Mucosa of rectum (tissue), 2 donors: Measurements from ENCODE around the gene CRELD2.
A peak's percentile ranks its signal among the peaks of the same experiment; 100 is the strongest.

Experiments
- H3K27ac ChIP-seq, 2 donors: one replicate each; pipeline ENCODE4 v1.7.0; 2013; ENCODE audit warnings: inconsistent platforms in 2 of 2, low read depth in 2 of 2, low read length in 2 of 2
- H3K27me3 ChIP-seq, 2 donors: one replicate each; pipeline ENCODE4 v1.7.0; 2013; ENCODE audit warnings: low read length in 2 of 2; ENCODE audit not compliant: control insufficient read depth in 2 of 2, insufficient read depth in 2 of 2
- H3K36me3 ChIP-seq, 2 donors: one replicate each; pipeline ENCODE4 v1.7.0; 2013; ENCODE audit warnings: low read length in 2 of 2; ENCODE audit not compliant: control insufficient read depth in 2 of 2, insufficient read depth in 2 of 2
- H3K4me1 ChIP-seq, 2 donors: one replicate each; pipeline ENCODE4 v1.7.0; 2013; ENCODE audit warnings: low read length in 2 of 2, mild to moderate bottlenecking in 1 of 2; ENCODE audit not compliant: control insufficient read depth in 2 of 2, insufficient read depth in 2 of 2
- H3K4me3 ChIP-seq, 2 donors: one replicate each; pipeline ENCODE4 v1.7.0; 2013; ENCODE audit warnings: low read length in 2 of 2
- H3K9ac ChIP-seq, 2 donors: one replicate each; pipeline ENCODE4 v1.7.0; 2013; ENCODE audit warnings: low read length in 2 of 2, low read depth in 1 of 2, mild to moderate bottlenecking in 1 of 2
- H3K9me3 ChIP-seq, 2 donors: one replicate each; pipeline ENCODE4 v1.7.0; 2013; ENCODE audit warnings: low read length in 2 of 2; ENCODE audit not compliant: control insufficient read depth in 2 of 2
- donor health status: healthy.
- donor health status: Normal muscosa, but diverticular disease.

CRELD2 gene

DNA sequence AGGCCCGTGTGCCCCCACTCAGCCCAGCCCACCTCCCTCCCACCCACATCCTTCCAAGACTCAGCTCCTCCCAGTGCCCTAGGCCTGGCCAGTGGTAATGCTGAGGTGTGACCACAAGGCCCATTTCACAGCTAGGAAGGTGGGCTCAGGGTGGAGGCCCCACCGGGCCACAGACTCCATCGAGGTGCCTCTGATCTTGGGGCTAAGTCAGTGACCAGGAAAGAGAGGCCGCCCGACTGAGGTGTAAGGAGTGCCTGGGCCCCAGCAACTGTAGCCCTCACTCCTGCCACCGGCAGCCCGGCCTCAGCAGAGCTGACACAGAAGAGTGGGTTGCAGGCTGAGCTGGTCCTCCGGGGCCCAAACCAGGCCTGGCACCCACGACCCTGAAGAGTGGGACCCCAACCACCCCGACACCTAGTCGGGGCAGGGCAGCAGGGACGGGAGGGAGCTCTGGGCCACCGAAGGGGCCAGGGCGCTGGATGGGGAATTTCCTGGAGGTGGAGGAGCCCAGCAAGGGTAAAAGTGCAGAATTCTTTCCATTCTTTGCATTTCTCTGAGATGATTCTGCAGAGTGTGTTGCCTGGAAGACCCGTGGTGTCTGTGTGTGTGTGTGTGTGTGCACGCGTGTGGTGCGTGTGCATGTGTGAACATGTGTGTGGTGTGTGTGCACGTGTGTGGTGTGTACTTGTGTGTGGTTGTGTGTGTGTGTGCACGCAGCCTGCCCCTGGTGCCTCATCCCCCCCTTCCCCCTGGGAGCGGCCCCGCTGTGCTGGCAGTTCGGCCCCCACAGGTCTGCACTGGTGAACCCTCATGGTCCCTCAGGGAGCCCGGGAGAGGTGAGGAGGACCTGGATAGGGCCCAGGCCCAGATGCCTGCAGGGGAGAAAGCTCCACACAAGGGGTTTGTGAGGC lies 33.8 kb downstream of the CRELD2 start:
- H3K9me3 ChIP-seq, result no peaks in the 10 kb centered on the region
- no peak overlapping the region for H3K4me3 ChIP-seq
- peak overlapping the region; percentile 94 to 100 for H3K27ac ChIP-seq
- no peaks in the 10 kb centered on the region for H3K27me3 ChIP-seq
- peaks cover 38 to 48% of the 10 kb centered on the region in 2 donors for H3K4me1 ChIP-seq
- H3K36me3 ChIP-seq, result no peaks in the 10 kb centered on the region
- peak overlapping the region in 1 of 2 donors; percentile 71 for H3K9ac ChIP-seq

DNA sequence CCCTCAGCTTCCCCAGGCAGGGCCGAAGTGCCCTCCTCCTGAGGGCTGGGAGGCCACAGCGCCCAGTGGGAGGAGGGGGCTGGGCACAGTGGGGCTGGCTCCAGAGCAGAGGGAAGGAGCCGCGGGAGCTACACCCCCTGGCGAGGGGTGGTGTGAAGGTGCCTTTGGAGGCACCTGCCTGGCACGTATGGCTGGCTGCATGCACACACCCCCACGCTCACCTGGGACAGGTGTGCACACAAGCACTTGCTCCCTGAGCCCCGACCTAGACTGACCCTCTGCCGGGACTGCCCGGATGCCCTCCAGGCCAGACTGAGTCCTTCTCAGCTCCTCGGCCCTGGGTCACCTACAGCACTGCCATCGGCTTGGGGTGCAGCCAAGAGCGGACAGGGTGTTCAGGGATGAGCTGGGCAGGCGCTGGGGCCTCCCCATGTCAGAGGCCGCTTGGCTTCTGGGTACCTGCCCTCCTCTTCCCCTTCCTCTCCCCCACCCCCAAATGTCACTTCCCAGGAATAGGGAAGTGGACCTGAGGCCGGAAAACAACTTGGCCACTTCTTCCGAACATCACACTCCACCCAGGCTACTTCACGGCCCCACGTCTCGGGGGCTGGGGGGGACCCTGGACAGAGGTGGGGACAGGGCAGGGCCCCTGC lies 34.7 kb downstream of the CRELD2 start:
- Histone ChIP-seq H3K9ac (peak overlapping the region in 1 of 2 donors; percentile 71), H3K4me3 (no peak overlapping the region), H3K9me3 (no peaks in the 10 kb centered on the region), H3K36me3 (no peaks in the 10 kb centered on the region), H3K4me1 (peaks cover 30 to 45% of the 10 kb centered on the region in 2 donors), H3K27me3 (no peaks in the 10 kb centered on the region), H3K27ac (peak overlapping the region; percentile 94 to 100)

DNA sequence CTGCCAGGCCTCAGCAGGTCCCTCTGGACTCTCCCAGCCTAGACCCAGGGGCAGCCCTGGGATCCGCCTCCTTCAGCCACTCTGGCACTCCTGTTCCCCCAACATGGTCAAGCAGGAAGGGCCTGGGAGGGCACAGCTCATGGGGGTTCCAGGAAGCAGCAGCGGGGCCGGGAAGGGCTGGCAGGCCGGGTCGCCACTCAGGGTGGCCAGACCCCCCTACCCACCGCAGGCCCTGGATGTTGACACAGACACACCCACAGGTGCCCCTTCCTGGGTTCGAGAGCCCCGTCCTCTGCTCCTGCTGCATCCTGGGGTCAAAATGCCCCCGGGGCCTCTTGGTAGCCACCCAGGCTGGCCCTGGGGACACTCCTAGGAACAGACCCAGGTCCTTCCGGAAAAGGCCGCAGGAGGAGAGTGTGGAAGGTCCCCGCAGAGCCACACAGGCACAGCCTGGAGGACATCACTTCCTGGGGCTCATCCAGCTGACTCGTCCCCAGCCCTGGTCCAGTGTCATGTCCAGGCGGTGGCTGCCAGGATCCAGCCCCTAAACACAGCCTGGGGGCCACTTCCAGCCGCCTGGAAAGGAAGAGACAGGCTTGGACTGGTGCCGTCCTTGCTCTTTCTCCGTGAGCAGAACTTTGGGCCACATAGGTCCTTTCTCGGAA lies 35.4 kb downstream of the CRELD2 start:
- H3K36me3 ChIP-seq, result no peaks in the 10 kb centered on the region
- peaks cover 30 to 50% of the 10 kb centered on the region in 2 donors for H3K4me1 ChIP-seq
- no peaks in the 10 kb centered on the region for H3K9me3 ChIP-seq
- no peak overlapping the region for H3K27ac ChIP-seq
- no peak overlapping the region for H3K4me3 ChIP-seq
- no peaks in the 10 kb centered on the region for H3K27me3 ChIP-seq
- peak overlapping the region in 1 of 2 donors; percentile 71 for H3K9ac ChIP-seq

DNA sequence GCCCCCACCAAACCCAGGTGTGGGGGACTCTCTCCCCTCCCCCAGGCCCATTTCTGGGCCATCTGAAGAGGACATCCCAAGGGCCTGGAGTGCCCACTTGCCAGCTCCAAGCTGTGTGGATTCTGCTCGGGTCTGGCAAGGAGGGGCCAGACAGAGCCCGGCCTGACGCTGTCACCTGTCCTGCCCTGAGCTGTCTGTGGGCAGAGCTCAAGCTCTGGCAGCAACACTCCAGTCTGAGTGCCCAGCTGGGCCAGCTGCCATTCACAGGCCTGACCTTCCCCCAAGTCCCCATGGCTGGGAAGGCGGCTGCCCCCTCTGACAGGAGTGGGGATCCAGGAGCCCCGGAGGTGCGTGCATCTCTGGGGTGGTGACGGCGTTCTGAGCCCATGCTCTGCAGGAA lies 35.9 kb downstream of the CRELD2 start:
- H3K9me3 ChIP-seq, result no peaks in the 10 kb centered on the region
- H3K9ac ChIP-seq, result peak overlapping the region in 1 of 2 donors; percentile 71
- no peak overlapping the region for H3K4me3 ChIP-seq
- peaks cover 35 to 56% of the 10 kb centered on the region in 2 donors for H3K4me1 ChIP-seq
- no peaks in the 10 kb centered on the region for H3K36me3 ChIP-seq
- H3K27me3 ChIP-seq, result no peaks in the 10 kb centered on the region
- H3K27ac ChIP-seq, result no peak overlapping the region

DNA sequence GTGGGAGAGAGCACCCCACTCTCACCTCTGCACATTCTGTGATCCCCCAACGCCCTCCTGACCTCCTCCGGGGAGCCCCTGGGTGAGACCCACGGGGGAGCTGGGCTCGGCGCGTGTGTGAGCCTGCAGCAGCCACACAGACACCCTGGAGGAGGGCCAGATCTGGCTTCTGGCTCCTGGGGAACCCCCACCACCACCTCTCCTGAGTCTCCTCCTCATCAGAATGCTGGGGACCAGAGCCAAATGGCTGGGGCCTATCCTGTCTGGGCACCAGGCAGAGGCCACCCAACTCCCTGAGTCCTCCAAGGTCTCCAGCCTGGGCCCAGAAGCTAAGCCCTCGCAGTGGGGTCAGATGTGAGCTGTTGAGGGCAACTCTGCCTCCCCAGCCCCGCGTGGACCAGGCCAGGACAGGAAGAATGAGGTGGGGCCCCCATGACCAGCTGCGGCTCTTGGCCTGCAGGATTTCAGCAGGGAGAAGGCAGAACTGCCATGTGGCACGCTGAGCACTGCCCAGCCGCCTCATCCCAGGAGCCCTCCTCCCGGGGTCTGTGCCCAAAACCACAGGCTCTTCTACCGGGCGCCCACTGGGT lies 36.7 kb downstream of the CRELD2 start:
- no peak overlapping the region for H3K4me3 ChIP-seq
- H3K9me3 ChIP-seq, result no peaks in the 10 kb centered on the region
- no peaks in the 10 kb centered on the region for H3K36me3 ChIP-seq
- H3K27ac ChIP-seq, result no peak overlapping the region
- no peaks in the 10 kb centered on the region for H3K27me3 ChIP-seq
- H3K9ac ChIP-seq, result no peak overlapping the region
- H3K4me1 ChIP-seq, result peaks cover 36 to 56% of the 10 kb centered on the region in 2 donors

DNA sequence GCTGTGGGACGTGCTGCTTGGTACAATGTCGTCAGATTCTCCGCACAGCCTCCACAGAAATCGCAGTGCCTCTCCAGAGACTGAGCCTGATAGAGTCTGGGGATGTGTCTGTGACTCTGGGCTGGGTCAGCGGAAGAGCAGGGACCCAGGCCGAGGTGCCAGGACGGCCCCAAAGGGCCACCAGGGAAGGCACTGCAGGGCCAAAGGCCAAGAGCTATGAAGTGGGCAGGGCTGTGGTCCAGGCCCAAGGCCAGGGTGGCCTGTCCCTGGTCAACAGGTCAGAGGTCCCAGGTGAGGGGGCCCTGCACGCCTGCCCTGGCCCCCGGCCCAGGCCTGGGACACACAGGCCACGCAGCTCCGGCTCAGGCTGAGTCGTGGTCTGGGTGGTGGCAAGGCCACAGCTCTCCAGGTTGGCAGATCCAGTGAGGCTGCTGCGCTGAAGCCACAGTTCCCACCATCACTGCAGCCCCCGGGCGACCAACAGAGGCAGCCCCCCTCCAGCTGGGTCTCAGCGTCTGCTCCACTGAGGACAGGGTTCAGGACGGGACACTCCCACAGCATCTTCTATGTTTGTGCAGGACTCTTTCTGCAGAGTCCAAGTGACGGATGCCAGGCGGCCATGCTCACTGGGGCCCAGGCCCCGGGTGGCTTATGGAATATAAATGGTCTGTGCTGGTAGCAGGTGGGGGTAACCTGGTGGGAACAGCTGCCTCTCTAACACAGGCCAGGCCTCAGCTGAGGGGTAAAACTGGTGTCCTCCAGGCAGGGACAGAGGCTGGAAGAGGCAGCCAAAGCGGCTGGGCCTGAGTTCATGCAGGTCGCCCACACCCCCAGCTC lies 37.4 kb downstream of the CRELD2 start:
- H3K4me3 ChIP-seq, result no peak overlapping the region
- H3K4me1 ChIP-seq, result peaks cover 32 to 51% of the 10 kb centered on the region in 2 donors
- no peaks in the 10 kb centered on the region for H3K9me3 ChIP-seq
- H3K9ac ChIP-seq, result no peak overlapping the region
- H3K27me3 ChIP-seq, result no peaks in the 10 kb centered on the region
- no peak overlapping the region for H3K27ac ChIP-seq
- no peaks in the 10 kb centered on the region for H3K36me3 ChIP-seq

DNA sequence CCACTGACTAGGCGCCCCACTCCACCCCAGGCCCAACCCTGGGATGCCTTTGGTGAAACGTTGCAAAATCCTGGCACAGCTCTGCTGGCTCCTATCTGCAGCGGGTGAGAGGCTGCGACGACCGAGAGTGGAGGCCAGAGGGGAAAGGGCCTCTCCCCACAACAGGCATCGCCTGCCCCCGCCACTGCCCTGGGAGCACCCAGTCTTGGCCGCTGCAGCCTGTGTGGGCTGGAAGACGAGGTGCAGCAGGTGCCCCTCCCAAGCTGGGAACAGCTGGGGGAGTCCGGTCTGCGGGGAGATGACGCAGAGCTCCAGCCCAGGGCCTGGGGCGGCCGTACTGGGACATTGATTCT lies 38.0 kb downstream of the CRELD2 start:
- Histone ChIP-seq H3K9me3 (no peaks in the 10 kb centered on the region), H3K4me3 (no peak overlapping the region), H3K27me3 (no peaks in the 10 kb centered on the region), H3K9ac (no peak overlapping the region), H3K4me1 (peaks cover 28 to 47% of the 10 kb centered on the region in 2 donors), H3K27ac (no peak overlapping the region), H3K36me3 (peaks cover 0 to under 1% of the 10 kb centered on the region in 2 donors)

DNA sequence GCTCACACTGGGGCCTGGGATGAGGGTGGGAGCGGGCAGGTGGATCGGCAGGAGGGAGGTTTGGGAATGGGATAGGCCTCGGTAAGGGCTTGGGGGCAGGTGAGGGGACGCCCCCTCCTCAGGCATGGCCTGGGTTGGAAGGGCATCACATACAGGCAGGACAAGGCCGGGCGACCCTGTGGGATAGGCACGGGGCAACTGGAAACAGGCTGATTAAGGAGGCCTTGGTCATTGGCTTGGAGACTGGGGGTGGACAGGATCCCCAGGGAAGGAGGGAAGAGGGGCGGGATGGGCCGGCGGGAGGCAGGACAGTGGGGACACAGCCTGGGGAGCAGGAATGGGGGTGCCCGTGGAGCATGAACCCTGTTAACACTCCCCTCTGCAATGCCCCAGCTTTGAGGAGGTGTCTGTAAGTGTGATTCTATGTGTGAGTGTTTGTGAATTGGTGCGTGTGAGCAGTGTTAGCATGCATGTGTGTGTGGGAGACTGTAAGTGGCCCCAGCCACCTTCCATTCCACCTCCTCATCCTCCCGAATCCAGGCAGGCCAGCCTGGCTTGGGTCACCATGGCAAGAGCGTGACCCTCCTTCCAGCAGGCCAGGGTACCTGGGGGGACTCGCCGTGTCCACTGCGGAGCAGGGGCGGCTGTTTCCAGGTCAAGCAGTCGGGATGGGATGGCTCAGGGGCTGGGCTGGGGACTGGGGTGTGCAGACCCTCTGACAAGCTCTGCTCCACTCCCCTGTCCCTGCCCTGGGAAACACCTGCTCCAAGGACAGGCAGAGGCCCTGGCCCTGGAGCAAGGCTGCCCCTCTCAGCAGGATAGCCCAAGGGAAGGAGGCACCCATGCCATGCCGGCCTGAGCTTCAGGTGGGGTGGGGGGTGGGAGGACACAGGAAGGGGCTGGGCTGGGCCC lies 38.7 kb downstream of the CRELD2 start:
- H3K27me3 ChIP-seq, result no peaks in the 10 kb centered on the region
- H3K9ac ChIP-seq, result peak overlapping the region in 1 of 2 donors; percentile 38
- no peaks in the 10 kb centered on the region for H3K9me3 ChIP-seq
- H3K4me1 ChIP-seq, result peaks cover 20 to 39% of the 10 kb centered on the region in 2 donors
- no peak overlapping the region for H3K27ac ChIP-seq
- H3K36me3 ChIP-seq, result peaks cover 0 to 6% of the 10 kb centered on the region in 2 donors
- H3K4me3 ChIP-seq, result no peak overlapping the region
